Caco-2 (cell line): ENCODE measurements around the gene FBXL15. TPM values are rescaled to one million over a fixed set of nuclear protein-coding genes. Genes with fewer than 3 reads are reported as not detected.

Source experiments
- BruUV-seq: library from RNA; stranded (reverse); fragments of 400-500 nt; replicated peaks from 2 replicates; lab custom pipeline; 2021; lab: Mats Ljungman, UMichigan
- CTCF ChIA-PET: fragments of 300-600 bp; sonication (Branson Sonifier 250); formaldehyde crosslinking; loops from one replicate; lab custom pipeline; 2022; ENCODE audit warnings: antibody characterized with exemption; lab: Charles Lee
- POLR2A ChIA-PET: fragments of 300-600 bp; sonication (Branson Sonifier 250); formaldehyde crosslinking; loops from one replicate; lab custom pipeline; 2022; ENCODE audit warnings: antibody characterized with exemption; lab: Charles Lee
- DNase-seq, 2 experiments: peaks; one replicate each; pipeline versions ENCODE4 v3.0.0 to v3.0.0-alpha.2; 2020 to 2022
- H3K27me3 ChIP-seq: replicated peaks from 2 replicates; pipeline ENCODE4 v1.6.0; 2011; ENCODE audit warnings: low read length; ENCODE audit not compliant: control insufficient read depth, insufficient read depth
- H3K36me3 ChIP-seq: 2 replicates; pipeline ENCODE4 v1.5.1; 2011; ENCODE audit warnings: low read length; ENCODE audit not compliant: control insufficient read depth, insufficient read depth
- H3K4me1 ChIP-seq: fragments of 250-450 bp; sonication (Bioruptor Pico); 2 replicates; pipeline ENCODE4 v1.5.1; 2020; ENCODE audit warnings: mild to moderate bottlenecking
- H3K4me3 ChIP-seq: 2 replicates; pipeline ENCODE4 v1.5.1; 2011; ENCODE audit warnings: low read depth, mild to moderate bottlenecking, control low read depth, low read length
- H3K9me3 ChIP-seq: fragments of 250-450 bp; sonication (Bioruptor Pico); 2 replicates; pipeline ENCODE4 v1.5.1; 2020; ENCODE audit warnings: mild to moderate bottlenecking, moderate library complexity
- H3K27ac Mint-ChIP-seq: one replicate; pipeline ENCODE4 v1.8.0; 2022; ENCODE audit warnings: mixed read lengths; ENCODE audit not compliant: unreplicated experiment
- H3K27me3 Mint-ChIP-seq: one replicate; pipeline ENCODE4 v1.8.0; 2022; ENCODE audit warnings: mixed read lengths; ENCODE audit not compliant: insufficient read depth, unreplicated experiment
- H3K36me3 Mint-ChIP-seq: one replicate; pipeline ENCODE4 v1.8.0; 2022; ENCODE audit warnings: mild to moderate bottlenecking, mixed read lengths; ENCODE audit not compliant: insufficient read depth, unreplicated experiment
- H3K4me1 Mint-ChIP-seq: one replicate; pipeline ENCODE4 v1.8.0; 2022; ENCODE audit warnings: low read depth, mixed read lengths; ENCODE audit not compliant: unreplicated experiment
- H3K4me3 Mint-ChIP-seq: one replicate; pipeline ENCODE4 v1.8.0; 2022; ENCODE audit warnings: mild to moderate bottlenecking, moderate library complexity, mixed read lengths; ENCODE audit not compliant: unreplicated experiment
- H3K9me3 Mint-ChIP-seq: one replicate; pipeline ENCODE4 v1.8.0; 2022; ENCODE audit warnings: mixed read lengths; ENCODE audit not compliant: unreplicated experiment
- intact Hi-C: fragments of 100-400 bp; cut with micrococcal nuclease; formaldehyde crosslinking; loops from one replicate; pipeline ENCODE4 v1.10.0; 2022; ENCODE audit not compliant: unreplicated experiment
- total RNA-seq: library from RNA; stranded (reverse); gene quantifications from 2 replicates; pipeline ENCODE4 v1.2.3, GENCODE V29; 2022
- TF ChIP-seq, protein P1 (sequence below), 2 experiments: fragments of 200-600 bp in 1 of 2; IDR thresholded peaks; 1 replicate in 1 of 2; 2 replicates in 1 of 2; pipeline versions ENCODE4 v1.5.1 to v1.8.0; 2011 to 2022; ENCODE audit warnings: antibody characterized with exemption in 1 of 2, control low read depth in 1 of 2, inconsistent platforms in 1 of 2, low read depth in 1 of 2, low read length in 1 of 2, mild to moderate bottlenecking in 1 of 2, moderate library complexity in 1 of 2; ENCODE audit not compliant: insufficient read depth in 1 of 2, severe bottlenecking in 1 of 2, unreplicated experiment in 1 of 2

Gene FBXL15
- total RNA-seq, 1 experiment from 2014 or later, result 7.9 TPM

DNA sequence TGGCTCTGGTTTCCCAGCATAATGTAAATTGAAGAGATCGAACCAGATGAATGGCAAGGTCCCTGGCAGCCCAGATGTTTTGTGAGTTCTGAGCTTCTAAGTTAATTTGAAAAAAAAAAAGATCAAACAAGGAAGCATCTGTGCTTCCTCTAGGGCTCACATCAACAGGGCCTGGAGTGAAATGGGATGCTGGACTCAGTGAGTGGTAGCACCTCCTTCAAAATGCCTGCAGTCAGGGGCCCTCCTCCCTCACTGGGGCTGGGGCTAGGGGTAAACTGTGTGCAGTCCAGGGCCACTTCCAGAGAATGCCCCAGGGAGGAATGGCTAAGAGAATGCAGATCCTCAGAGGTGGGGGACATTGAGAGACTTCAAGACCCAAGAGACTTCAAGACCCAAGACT lies 17.7 kb downstream of the FBXL15 start:
- H3K4me3 Mint-ChIP-seq, result no peak overlapping the region

DNA sequence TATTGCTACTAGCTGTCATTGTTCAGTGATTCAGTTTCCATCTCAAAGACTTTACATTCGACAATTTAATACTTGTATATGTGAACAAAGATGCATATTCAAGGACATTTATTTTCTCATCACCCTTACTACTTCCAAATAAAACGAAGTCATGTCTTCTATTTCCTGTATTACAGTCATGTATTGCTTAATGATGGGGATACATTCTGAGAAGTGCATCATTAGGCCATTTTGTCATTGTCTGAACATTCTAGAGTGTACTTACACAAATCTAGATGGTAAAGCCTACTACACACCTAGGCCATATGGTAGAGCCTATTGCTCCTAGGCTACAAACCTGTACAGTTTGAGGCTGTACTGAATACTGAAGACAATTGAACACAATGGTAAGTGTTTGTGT lies 24.2 kb downstream of the FBXL15 start:
- H3K27me3 Mint-ChIP-seq, result no peaks in the 10 kb centered on the region
- POLR2A ChIA-PET, result no interaction called here
- intact Hi-C loops, result no loop called here
- H3K9me3 Mint-ChIP-seq, result no peaks in the 10 kb centered on the region
- no peak overlapping the region for H3K4me3 Mint-ChIP-seq
- Histone ChIP-seq H3K36me3 (no peaks in the 10 kb centered on the region), H3K4me3 (no peak overlapping the region), H3K27me3 (no peaks in the 10 kb centered on the region), H3K4me1 (peaks cover 5% of the 10 kb centered on the region), H3K9me3 (no peaks in the 10 kb centered on the region)
- no peak for DNase-seq
- TF ChIP-seq, protein P1, sequence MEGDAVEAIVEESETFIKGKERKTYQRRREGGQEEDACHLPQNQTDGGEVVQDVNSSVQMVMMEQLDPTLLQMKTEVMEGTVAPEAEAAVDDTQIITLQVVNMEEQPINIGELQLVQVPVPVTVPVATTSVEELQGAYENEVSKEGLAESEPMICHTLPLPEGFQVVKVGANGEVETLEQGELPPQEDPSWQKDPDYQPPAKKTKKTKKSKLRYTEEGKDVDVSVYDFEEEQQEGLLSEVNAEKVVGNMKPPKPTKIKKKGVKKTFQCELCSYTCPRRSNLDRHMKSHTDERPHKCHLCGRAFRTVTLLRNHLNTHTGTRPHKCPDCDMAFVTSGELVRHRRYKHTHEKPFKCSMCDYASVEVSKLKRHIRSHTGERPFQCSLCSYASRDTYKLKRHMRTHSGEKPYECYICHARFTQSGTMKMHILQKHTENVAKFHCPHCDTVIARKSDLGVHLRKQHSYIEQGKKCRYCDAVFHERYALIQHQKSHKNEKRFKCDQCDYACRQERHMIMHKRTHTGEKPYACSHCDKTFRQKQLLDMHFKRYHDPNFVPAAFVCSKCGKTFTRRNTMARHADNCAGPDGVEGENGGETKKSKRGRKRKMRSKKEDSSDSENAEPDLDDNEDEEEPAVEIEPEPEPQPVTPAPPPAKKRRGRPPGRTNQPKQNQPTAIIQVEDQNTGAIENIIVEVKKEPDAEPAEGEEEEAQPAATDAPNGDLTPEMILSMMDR (IDR thresholded peaks at IDR 0.05; ENCODE audit: insufficient read depth in 1 of 2, low read depth in 1 of 2, low read length in 1 of 2, severe bottlenecking in 1 of 2, unreplicated experiment in 1 of 2), result no peak
- CTCF ChIA-PET, result no interaction called here
- no peak overlapping the region for H3K27ac Mint-ChIP-seq
- no TSS peak for BruUV-seq
- H3K36me3 Mint-ChIP-seq, result peaks cover 9% of the 10 kb centered on the region
- peaks cover 9% of the 10 kb centered on the region for H3K4me1 Mint-ChIP-seq

More for the DNA sequence above, 17.7 kb downstream of the FBXL15 start:
- H3K4me1 Mint-ChIP-seq, result peaks cover 19% of the 10 kb centered on the region
- H3K27ac Mint-ChIP-seq, result no peak overlapping the region
- POLR2A ChIA-PET, result no interaction called here
- DNase-seq, result no peak
- no peaks in the 10 kb centered on the region for H3K36me3 ChIP-seq
- H3K36me3 Mint-ChIP-seq, result no peaks in the 10 kb centered on the region
- CTCF ChIA-PET, result no interaction called here
- no peak overlapping the region for H3K4me3 ChIP-seq
- H3K27me3 Mint-ChIP-seq, result no peaks in the 10 kb centered on the region
- TF ChIP-seq, protein P1 (IDR thresholded peaks at IDR 0.05; ENCODE audit: insufficient read depth in 1 of 2, low read depth in 1 of 2, low read length in 1 of 2, severe bottlenecking in 1 of 2, unreplicated experiment in 1 of 2), result no peak
- BruUV-seq, result no TSS peak
- intact Hi-C loops, result no loop called here
- no peaks in the 10 kb centered on the region for H3K9me3 ChIP-seq
- no peaks in the 10 kb centered on the region for H3K9me3 Mint-ChIP-seq
- no peaks in the 10 kb centered on the region for H3K27me3 ChIP-seq
- H3K4me1 ChIP-seq, result peaks cover 11% of the 10 kb centered on the region

DNA sequence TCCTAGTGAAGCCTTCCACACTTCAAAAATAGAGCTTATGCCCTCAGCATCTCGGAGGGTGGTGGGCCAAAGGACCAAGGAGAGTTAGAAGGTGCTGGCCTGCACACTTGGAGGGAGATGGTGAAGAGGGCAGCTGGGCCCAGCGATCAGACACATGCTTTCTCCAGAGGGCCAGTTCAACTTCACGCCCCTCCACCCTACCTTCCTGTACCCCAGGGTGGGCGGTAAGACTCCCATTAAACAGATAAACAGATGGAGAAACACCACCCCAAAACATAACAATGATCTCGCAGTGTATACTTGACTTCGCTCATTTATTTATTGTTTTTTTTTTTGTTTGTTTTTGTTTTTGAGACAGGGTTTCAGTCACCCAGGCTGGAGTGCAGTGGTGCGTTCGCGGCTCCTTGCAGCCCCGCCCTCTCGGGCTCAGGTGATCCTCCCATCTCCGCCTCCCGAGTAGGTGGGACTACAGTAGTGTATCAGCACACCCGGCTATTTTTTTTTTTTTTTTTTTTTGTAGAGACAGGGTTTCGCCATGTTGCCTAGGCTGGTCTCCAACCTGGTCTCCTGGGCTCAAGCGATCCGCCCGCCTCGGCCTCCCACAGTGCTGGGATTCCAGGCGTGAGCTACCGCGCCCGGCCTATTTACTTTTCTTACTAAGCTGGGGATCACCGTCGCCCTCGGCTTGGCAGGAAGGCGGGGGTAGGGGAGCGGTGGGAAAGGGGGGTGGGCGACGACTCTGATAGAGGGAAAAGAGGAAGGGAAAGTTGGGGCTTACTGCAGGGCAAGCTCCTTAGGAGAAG lies 28.9 kb downstream of the FBXL15 start:
- Histone ChIP-seq H3K4me1 (peaks cover 31% of the 10 kb centered on the region), H3K9me3 (no peaks in the 10 kb centered on the region), H3K36me3 (no peaks in the 10 kb centered on the region), H3K27me3 (no peaks in the 10 kb centered on the region), H3K4me3 (peak overlapping the region; percentile 84)
- Mint-ChIP-seq H3K27ac (peak overlapping the region; percentile 90), H3K36me3 (peaks cover 45% of the 10 kb centered on the region), H3K27me3 (no peaks in the 10 kb centered on the region), H3K4me3 (peak overlapping the region; percentile 90), H3K4me1 (peaks cover 22% of the 10 kb centered on the region), H3K9me3 (no peaks in the 10 kb centered on the region)
- CTCF ChIA-PET, result interaction anchor here (1.2 to 2.0 kb wide), 3 partner anchors 17 to 195 kb away, joined by 3 to 8 read pairs (median 5); partner anchors contain the start of genes CUEDC2 and TRIM8
- intact Hi-C loops, result loop anchor here (1.0 kb wide), 3 partner anchors 12 to 55 kb away; partner anchors contain the start of gene CUEDC2
- peak; percentile 90 to 92 for DNase-seq
- TSS peak; percentile 48 for BruUV-seq
- TF ChIP-seq, protein P1 (IDR thresholded peaks at IDR 0.05; ENCODE audit: insufficient read depth in 1 of 2, low read depth in 1 of 2, low read length in 1 of 2, severe bottlenecking in 1 of 2, unreplicated experiment in 1 of 2), result no peak
- POLR2A ChIA-PET, result interaction anchor here (0.6 to 2.4 kb wide), 7 partner anchors 8 to 113 kb away, joined by 3 to 23 read pairs (median 6); partner anchors contain the start of gene CUEDC2
